ENCODE measurements around the gene MYH3. TPM values are rescaled to one million over a fixed set of nuclear protein-coding genes. Genes with fewer than 3 reads are reported as not detected.
A peak's percentile ranks its signal among the peaks of the same experiment; 100 is the strongest.
"Not testable (repeated sequence)": the region's sequence is repeated elsewhere in the genome, so short reads cannot be mapped to it uniquely, and the experiment has no call there.

MYH3 gene
- total and polyA plus RNA-seq, 7 donors, result 1.9 to 261 (median 5.8) TPM

- peaks cover 11 to 24% of the 10 kb centered on the region in 2 donors for H3K36me3 ChIP-seq (ENCODE audit: insufficient read depth in 1 of 2, low read depth in 1 of 2)
- intact Hi-C loops (cut with DNase I), result loop anchor here in 1 of 2 donors (10.0 kb wide), 1 partner anchor 1297 kb away; the partner anchor contains the start of gene ZNF18
- peaks cover 10% of the 10 kb centered on the region for H3K4me1 ChIP-seq
- H3K4me3 ChIP-seq, result peak overlapping the region; percentile 96
- 6 to 14% (median 7%) methylated on average over 18 of the region's 18 CpGs for WGBS, 3 donors
- no peak for TF ChIP-seq CTCF (IDR thresholded peaks at IDR 0.05)
- ATAC-seq, result peak in 2 of 4 donors; percentile 34 to 66
- H3K27ac ChIP-seq, result peak overlapping the region; percentile 95
- DNase-seq, result no peak
- no peaks in the 10 kb centered on the region for H3K27me3 ChIP-seq (ENCODE audit: insufficient read depth in 3 of 3, low read length in 2 of 3)
- H3K9me3 ChIP-seq, result no peaks in the 10 kb centered on the region
Observed at GRCh38 chr17:10698096-10698818, 41.1 kb upstream of the MYH3 start.

- Histone ChIP-seq H3K27me3 (ENCODE audit: insufficient read depth in 3 of 3, low read length in 2 of 3) (no peaks in the 10 kb centered on the region), H3K4me1 (peaks cover 7% of the 10 kb centered on the region), H3K36me3 (ENCODE audit: insufficient read depth in 1 of 2, low read depth in 1 of 2) (peaks cover 13 to 33% of the 10 kb centered on the region in 2 donors), H3K4me3 (peak within 1 kb of the TSS; percentile 96), H3K9me3 (no peaks in the 10 kb centered on the region), H3K27ac (peak within 1 kb of the TSS; percentile 95)
- 0 to 1% (median 1%) methylated on average over 63 to 84 of the region's 84 CpGs for WGBS, 3 donors
- peak; percentile 96 to 98 (median 98) for ATAC-seq
- peak; percentile 44 for TF ChIP-seq CTCF (IDR thresholded peaks at IDR 0.05)
- intact Hi-C loops (cut with DNase I), result loop anchor here in 1 of 2 donors (10.0 kb wide), 1 partner anchor 1297 kb away; the partner anchor contains the start of gene ZNF18
- peak; percentile 95 to 97 for DNase-seq
Observed at GRCh38 chr17:10697092-10698081, 40.3 kb upstream of the MYH3 start, which contains the start of the genes ADPRM and SCO1. Gene ADPRM, plus strand, starts transcription at chr17:10697594. Its CDS starts 7,333 bp downstream, at chr17:10704927. Gene SCO1, minus strand, starts transcription at chr17:10697533. Its CDS starts 26 bp downstream, at chr17:10697507.

GRCh38 chr17:10695875-10696407 lies 38.8 kb upstream of the MYH3 start:
- not testable (repeated sequence) for H3K9me3 ChIP-seq; ATAC-seq; H3K4me1 ChIP-seq; H3K27me3 ChIP-seq (ENCODE audit: insufficient read depth in 3 of 3, low read length in 2 of 3); DNase-seq; H3K27ac ChIP-seq
- Histone ChIP-seq H3K4me3 (peak overlapping the region; percentile 96), H3K36me3 (ENCODE audit: insufficient read depth in 1 of 2, low read depth in 1 of 2) (peaks cover 12 to 47% of the 10 kb centered on the region in 2 donors)
- WGBS, 3 donors, result 82 to 88% (median 87%) methylated on average over 17 of the region's 17 CpGs
- intact Hi-C loops (cut with DNase I), result loop anchor here in 1 of 2 donors (10.0 kb wide), 1 partner anchor 1299 kb away; the partner anchor contains the start of gene ZNF18

GRCh38 chr17:10687499-10687898 lies 30.4 kb upstream of the MYH3 start:
- no peaks in the 10 kb centered on the region for H3K9me3 ChIP-seq
- DNase-seq, result no peak
- H3K36me3 ChIP-seq (ENCODE audit: insufficient read depth in 1 of 2, low read depth in 1 of 2), result peaks cover 9 to 92% of the 10 kb centered on the region in 2 donors
- TF ChIP-seq CTCF (IDR thresholded peaks at IDR 0.05), result no peak
- 83 to 91% (median 88%) methylated on average over 2 of the region's 2 CpGs for WGBS, 3 donors
- intact Hi-C loops (cut with DNase I), result no loop called here
- no peak overlapping the region for H3K27ac ChIP-seq
- H3K27me3 ChIP-seq (ENCODE audit: insufficient read depth in 3 of 3, low read length in 2 of 3), result no peaks in the 10 kb centered on the region
- H3K4me3 ChIP-seq, result no peak overlapping the region
- H3K4me1 ChIP-seq, result no peaks in the 10 kb centered on the region
- ATAC-seq, result no peak
